ENCODE data around the gene ADH1C. TPM values are rescaled to one million over a fixed set of nuclear protein-coding genes. Genes with fewer than 3 reads are reported as not detected.

The ADH1C gene
- total RNA-seq, 1 donor from 2014 or later = 9.0 TPM

DNA sequence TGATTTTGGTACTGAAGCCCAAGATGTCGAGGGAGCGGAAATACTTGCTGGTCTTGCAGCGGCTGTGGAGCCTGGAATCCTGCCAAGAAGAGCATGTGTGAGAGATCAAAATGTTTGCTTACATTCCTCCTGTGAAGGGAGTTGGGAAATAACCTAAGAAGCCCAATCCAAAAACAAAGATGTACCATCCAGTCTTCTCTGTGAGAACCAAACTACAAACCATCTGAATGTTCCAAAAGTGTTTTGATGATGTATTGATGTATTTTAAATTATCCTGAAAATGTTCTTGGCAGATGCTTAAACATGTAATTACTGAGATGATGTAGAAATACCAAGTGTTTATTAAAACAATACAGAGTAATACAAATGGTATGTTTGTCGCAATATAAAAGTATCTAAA is 51.6 kb downstream of the ADH1C start:
- DNase-seq = peak; percentile 96

DNA sequence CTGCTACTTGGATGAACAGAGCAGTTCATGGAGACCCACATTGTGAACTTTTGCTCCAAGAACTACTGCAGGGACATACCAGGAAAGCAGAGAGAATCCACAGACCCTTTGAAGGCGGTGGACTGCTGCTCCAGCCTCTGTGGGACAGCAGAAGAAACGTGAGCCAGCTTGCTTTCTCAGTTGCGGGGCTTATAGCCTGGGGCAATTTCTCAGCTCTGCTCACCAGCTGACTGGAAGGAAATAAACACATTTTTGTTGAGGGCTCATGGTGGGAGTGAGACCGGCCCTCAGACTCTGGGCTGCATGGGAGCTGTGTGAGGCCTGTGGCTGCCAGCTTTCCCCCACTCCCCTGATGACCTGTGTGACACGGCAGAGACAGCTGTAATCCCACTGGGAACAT is 59.2 kb downstream of the ADH1C start:
- DNase-seq = no peak

DNA sequence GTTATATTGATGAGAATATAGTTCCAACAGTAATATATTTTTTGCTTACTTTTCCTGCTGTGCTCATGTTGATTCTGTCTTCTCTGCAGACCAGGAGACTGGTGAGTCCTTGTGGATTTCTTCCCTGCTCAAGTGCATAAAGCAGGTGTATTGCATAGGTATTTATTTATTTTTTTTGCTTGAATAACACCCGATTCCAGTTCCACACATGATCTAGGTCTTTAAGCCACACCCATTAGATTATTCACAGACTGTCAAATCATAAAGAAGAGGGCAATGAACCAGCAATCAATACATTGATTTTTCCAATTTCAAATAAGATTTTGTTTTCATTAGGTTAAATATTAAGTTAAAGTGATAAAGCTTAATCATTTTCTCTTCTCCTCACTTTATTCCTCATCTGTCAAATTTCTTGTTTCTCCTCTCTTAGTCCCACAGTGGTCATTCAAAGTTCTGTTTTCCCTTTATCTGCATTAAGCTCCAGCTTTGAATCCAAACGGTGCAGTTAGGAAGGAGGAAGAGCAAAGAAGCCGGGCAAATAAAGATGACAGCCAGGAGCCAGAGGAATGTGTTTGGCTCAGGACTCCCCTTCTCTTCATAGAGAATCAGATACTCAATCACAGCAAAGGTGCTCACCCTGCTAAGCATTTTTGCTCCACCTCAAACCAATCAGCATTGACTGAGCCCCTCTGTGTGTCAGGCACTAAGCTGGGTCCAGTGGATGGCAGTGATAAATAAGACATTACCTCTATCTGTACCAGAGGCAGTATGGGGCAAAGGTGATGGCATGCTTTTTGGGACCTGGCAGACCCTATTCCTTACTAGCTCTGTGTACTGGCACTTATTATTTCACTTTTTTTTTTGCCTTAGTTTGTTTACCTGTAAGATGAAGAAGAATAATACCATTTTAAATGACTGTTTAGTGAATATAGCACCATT is 61.4 kb downstream of the ADH1C start, which contains the start of gene ADH1A:
ADH1A (minus strand) TSS at position 138 of the 939 bp plus-strand sequence; CDS start at position 67, 71 bp downstream.
- no peak for DNase-seq

Other genes with a start within 250 kb of the ADH1C start
- not detected for gene ADH4, start 208.4 kb downstream of the ADH1C start, total RNA-seq
- gene ADH6, start 133.5 kb downstream of the ADH1C start, total RNA-seq = not detected
- not detected for gene ADH1A, start 61.8 kb downstream of the ADH1C start, total RNA-seq
- gene ADH1B, start 31.3 kb downstream of the ADH1C start, total RNA-seq = 12.5 TPM
- gene ADH7, start 82.6 kb upstream of the ADH1C start, total RNA-seq = 12.1 TPM
- gene C4orf17, start 158.3 kb upstream of the ADH1C start, total RNA-seq = not detected
- 13.5 TPM for gene TRMT10A, start 211.3 kb upstream of the ADH1C start, total RNA-seq
- 1.4 TPM for gene MTTP, start 222.1 kb upstream of the ADH1C start, total RNA-seq